Neutrophil (primary cell): Measurements from ENCODE around the gene GRIA1.

Experiments
- H3K27ac ChIP-seq: fragments of 200-600 bp; sonication (generic); 2 replicates; pipeline ENCODE4 v1.5.1; 2016; ENCODE audit warnings: mild to moderate bottlenecking, moderate library complexity
- H3K27me3 ChIP-seq: fragments of 200-600 bp; sonication (generic); 2 replicates; pipeline ENCODE4 v1.6.0; 2016; ENCODE audit warnings: mild to moderate bottlenecking
- H3K36me3 ChIP-seq: fragments of 200-600 bp; sonication (generic); 2 replicates; pipeline ENCODE4 v1.5.1; 2017
- H3K4me1 ChIP-seq, 2 experiments: fragments of 200-600 bp in 1 of 2; sonication (generic) in 1 of 2; 1 replicate in 1 of 2; 2 replicates in 1 of 2; pipeline versions ENCODE4 v1.5.1 to v1.6.1; 2013 to 2016; ENCODE audit warnings: low read depth in 1 of 2, low read length in 1 of 2, mild to moderate bottlenecking in 1 of 2, moderate library complexity in 1 of 2; ENCODE audit not compliant: control insufficient read depth in 1 of 2, insufficient read depth in 1 of 2
- H3K4me3 ChIP-seq, 2 experiments: fragments of 200-600 bp in 1 of 2; sonication (generic) in 1 of 2; 1 replicate in 1 of 2; 2 replicates in 1 of 2; pipeline ENCODE4 v1.5.1; 2013 to 2016; ENCODE audit warnings: low read depth in 1 of 2, low read length in 1 of 2, mild to moderate bottlenecking in 1 of 2, moderate library complexity in 1 of 2
- H3K9me3 ChIP-seq: fragments of 200-600 bp; sonication (generic); 2 replicates; pipeline ENCODE4 v1.5.1; 2016
- TF ChIP-seq, protein P1 (sequence below): fragments of 200-600 bp; sonication (generic); IDR thresholded peaks from 2 replicates; pipeline ENCODE4 v1.5.1; 2016; ENCODE audit warnings: antibody characterized with exemption

Gene GRIA1

DNA sequence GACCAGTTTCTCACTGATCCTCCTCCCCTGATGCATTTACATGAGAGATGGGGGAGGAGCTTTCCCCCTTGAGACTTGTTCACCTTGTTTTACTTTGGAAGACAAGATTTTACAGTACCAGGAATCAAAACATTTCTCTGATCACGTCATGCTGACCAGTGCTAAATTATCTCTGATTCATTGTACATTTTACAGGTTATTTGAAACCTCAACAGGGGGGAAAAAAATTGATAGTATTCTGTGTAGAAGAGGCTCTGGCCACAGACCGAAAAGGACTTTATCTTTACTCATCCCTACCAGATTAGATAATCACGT lies 133.9 kb downstream of the GRIA1 start:
- H3K36me3 ChIP-seq = no peaks in the 10 kb centered on the region
- no peaks in the 10 kb centered on the region for H3K4me1 ChIP-seq
- H3K27ac ChIP-seq = no peak overlapping the region
- no peaks in the 10 kb centered on the region for H3K9me3 ChIP-seq
- no peak overlapping the region for H3K4me3 ChIP-seq
- TF ChIP-seq, protein P1, sequence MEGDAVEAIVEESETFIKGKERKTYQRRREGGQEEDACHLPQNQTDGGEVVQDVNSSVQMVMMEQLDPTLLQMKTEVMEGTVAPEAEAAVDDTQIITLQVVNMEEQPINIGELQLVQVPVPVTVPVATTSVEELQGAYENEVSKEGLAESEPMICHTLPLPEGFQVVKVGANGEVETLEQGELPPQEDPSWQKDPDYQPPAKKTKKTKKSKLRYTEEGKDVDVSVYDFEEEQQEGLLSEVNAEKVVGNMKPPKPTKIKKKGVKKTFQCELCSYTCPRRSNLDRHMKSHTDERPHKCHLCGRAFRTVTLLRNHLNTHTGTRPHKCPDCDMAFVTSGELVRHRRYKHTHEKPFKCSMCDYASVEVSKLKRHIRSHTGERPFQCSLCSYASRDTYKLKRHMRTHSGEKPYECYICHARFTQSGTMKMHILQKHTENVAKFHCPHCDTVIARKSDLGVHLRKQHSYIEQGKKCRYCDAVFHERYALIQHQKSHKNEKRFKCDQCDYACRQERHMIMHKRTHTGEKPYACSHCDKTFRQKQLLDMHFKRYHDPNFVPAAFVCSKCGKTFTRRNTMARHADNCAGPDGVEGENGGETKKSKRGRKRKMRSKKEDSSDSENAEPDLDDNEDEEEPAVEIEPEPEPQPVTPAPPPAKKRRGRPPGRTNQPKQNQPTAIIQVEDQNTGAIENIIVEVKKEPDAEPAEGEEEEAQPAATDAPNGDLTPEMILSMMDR = no peak
- no peaks in the 10 kb centered on the region for H3K27me3 ChIP-seq

DNA sequence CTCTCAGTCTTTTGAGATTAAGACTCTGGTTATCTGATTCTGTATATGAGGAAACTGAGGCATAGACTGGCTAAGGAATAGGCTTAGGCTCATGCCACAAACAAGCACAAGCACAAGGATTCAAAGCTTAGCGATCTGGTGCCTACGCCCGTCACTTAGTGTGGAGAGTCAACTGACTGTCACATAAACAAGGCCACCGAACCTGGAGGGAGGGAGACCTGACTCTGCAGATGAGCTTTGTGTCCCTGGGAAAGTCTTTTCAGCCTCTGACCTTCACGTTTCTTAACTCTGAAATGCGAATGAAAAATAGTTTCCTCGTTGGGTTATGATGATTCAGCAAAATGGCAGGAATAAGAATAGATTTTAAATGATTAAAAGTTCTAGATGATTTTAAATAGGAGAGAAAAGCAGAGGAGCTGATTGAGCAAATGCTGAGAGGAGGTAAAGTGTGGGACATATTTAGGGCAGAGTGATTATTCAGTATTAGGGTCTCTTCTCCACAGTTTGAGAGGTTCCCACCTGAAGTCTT lies 135.4 kb downstream of the GRIA1 start:
- H3K27ac ChIP-seq = no peak overlapping the region
- H3K27me3 ChIP-seq = no peaks in the 10 kb centered on the region
- H3K4me1 ChIP-seq = no peaks in the 10 kb centered on the region
- TF ChIP-seq, protein P1 = no peak
- H3K4me3 ChIP-seq = no peak overlapping the region
- H3K9me3 ChIP-seq = no peaks in the 10 kb centered on the region
- H3K36me3 ChIP-seq = no peaks in the 10 kb centered on the region

DNA sequence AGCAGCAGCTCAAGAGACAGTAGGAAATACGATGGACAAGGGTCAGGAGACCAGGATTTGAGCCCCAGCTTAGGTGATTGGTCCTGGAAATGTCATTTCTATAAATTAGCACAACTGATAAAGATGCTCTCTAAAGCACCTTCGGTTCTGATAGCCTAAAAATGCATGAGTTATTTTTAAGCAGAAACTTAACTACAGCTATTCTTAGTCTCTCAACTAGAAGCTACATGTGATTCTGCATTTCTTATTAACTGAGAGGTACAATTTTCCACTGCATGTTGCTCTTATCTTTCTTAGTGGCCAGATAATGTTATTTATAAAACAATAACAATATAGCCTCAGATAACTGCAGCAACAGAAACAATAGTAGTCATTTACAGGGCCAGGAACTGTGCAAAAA lies 136.4 kb downstream of the GRIA1 start:
- Histone ChIP-seq H3K27me3 (no peaks in the 10 kb centered on the region), H3K9me3 (no peaks in the 10 kb centered on the region), H3K4me1 (no peaks in the 10 kb centered on the region), H3K27ac (no peak overlapping the region), H3K4me3 (no peak overlapping the region), H3K36me3 (no peaks in the 10 kb centered on the region)
- TF ChIP-seq, protein P1 = no peak

DNA sequence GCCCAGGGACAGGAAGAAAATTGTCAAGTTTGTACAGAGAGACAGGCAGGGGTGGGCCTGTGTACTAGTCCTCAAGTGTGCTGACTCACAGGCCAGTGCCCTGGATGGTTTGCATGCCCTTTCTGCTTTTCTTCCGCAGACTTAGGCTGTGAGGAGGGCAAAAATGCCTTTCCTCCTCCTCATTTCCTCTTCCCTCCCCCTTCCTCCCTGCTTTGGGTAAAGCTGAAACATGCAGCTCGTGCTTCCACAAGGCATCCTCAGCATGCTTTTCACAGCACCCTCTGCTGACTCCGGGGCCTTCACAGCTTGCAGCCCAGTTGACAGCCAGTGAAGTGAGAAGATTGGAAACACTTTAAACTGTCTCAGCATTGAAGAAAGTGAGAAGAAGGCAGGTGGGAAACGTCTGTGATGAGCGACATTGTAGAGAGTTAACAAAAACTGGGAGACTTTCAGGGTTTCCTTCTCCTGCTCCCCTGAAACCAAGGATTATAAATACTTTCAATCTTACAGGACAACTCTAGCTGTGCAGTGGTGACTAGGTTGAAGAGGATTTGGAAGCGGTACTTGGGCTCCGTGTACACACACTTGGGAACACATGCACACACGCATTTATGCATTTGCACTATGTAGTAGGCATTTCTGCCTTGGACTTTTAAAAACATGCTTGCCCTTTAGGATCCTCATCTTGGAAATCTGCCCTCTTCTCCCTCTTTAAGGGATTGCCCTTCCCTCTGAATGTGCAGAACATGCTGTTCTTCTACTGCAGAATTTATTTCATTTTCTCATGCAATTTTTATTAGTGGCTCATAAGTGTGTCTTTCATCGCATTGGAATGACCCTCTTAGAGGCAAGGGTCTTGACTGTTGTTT lies 138.8 kb downstream of the GRIA1 start:
- no peak overlapping the region for H3K27ac ChIP-seq

DNA sequence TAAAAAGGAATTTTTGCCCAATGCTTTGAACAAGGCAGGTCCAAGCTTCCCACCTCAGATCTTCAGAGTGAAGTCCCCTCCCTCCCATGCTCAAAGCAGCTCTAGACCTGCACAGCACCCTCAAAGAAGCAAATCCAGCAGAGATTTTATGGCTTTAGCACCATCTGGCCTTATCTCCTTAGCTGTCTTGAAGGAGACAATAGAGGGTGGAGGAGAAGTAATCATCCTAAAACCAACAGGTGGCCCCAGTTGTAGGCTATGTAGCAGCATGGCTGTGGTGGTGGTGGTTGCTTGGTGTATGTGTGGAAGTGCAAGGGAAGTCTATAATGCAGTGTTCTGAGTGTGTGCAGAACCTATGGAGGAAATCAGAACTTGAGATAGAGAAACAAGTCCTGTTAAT lies 140.1 kb downstream of the GRIA1 start:
- TF ChIP-seq, protein P1 = no peak
- no peak overlapping the region for H3K27ac ChIP-seq

More for the DNA sequence above, 138.8 kb downstream of the GRIA1 start:
- Histone ChIP-seq H3K27me3 (no peaks in the 10 kb centered on the region), H3K36me3 (no peaks in the 10 kb centered on the region), H3K9me3 (no peaks in the 10 kb centered on the region), H3K4me1 (no peaks in the 10 kb centered on the region), H3K4me3 (no peak overlapping the region)
- TF ChIP-seq, protein P1 = no peak

More for the DNA sequence above, 140.1 kb downstream of the GRIA1 start:
- H3K27me3 ChIP-seq = no peaks in the 10 kb centered on the region
- no peaks in the 10 kb centered on the region for H3K4me1 ChIP-seq
- H3K4me3 ChIP-seq = no peak overlapping the region
- no peaks in the 10 kb centered on the region for H3K36me3 ChIP-seq
- H3K9me3 ChIP-seq = no peaks in the 10 kb centered on the region
